Coronary artery (tissue), 2 donors: ENCODE data around the gene KRT86.
"Not testable (repeated sequence)": the region's sequence is repeated elsewhere in the genome, so short reads cannot be mapped to it uniquely, and the experiment has no call there.

Source experiments
- DNase-seq: peaks from one replicate; pipeline ENCODE4 v3.0.0-alpha.2; 2017; ENCODE audit warnings: low spot score
- H3K27ac ChIP-seq, 2 donors: fragments of 200-600 bp; sonication (generic); one replicate each; pipeline ENCODE4 v1.5.1; 2016 to 2019
- H3K4me3 ChIP-seq: fragments of 200-600 bp; sonication (generic); 2 replicates; pipeline ENCODE4 v1.5.1; 2016; ENCODE audit warnings: mild to moderate bottlenecking, moderate library complexity
- TF ChIP-seq, protein P1 (sequence below): fragments of 200-600 bp; sonication (generic); IDR thresholded peaks from one replicate; pipeline ENCODE4 v1.5.1; 2019; ENCODE audit warnings: antibody characterized with exemption

KRT86 gene

DNA sequence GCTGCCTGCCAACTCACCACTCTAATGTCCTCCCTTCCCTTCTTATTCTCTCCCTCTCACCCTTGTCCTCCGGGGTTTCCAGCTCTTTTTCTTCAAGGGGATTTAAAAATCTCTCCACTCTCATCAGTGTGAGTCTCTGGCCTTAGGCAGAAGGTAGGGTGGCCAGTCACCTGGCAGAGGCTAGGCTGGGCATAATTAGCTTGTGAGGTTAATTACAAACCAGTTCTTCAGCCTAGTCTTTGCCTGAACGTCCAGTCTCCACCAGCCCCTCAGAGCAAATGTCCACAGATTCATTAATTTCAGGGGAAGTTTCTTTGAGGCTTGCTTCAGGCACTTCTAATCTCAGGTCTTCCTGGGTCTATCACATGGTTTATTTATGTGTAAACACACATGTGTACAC lies 34.7 kb upstream of the KRT86 start:
- Histone ChIP-seq H3K4me3 (no peak overlapping the region), H3K27ac (no peak overlapping the region)
- DNase-seq = no peak
- TF ChIP-seq, protein P1, sequence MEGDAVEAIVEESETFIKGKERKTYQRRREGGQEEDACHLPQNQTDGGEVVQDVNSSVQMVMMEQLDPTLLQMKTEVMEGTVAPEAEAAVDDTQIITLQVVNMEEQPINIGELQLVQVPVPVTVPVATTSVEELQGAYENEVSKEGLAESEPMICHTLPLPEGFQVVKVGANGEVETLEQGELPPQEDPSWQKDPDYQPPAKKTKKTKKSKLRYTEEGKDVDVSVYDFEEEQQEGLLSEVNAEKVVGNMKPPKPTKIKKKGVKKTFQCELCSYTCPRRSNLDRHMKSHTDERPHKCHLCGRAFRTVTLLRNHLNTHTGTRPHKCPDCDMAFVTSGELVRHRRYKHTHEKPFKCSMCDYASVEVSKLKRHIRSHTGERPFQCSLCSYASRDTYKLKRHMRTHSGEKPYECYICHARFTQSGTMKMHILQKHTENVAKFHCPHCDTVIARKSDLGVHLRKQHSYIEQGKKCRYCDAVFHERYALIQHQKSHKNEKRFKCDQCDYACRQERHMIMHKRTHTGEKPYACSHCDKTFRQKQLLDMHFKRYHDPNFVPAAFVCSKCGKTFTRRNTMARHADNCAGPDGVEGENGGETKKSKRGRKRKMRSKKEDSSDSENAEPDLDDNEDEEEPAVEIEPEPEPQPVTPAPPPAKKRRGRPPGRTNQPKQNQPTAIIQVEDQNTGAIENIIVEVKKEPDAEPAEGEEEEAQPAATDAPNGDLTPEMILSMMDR = no peak

DNA sequence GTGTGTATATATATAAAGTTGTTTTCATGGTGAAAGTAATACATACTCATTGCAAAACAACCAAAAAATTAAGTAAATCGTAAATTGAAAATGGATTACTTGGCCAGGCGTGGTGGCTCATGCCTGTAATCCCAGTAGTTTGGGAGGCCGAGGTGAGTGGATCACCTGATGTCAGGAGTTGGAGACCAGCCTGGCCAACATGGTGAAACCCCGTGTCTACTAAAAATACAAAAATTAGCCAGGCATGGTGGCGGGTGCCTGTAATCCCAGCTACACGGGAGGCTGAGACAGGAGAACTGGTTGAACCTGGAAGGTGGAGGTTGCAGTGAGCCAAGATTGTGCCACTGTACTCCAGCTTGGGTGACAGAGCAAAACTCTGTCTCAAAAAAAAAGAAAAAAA lies 34.2 kb upstream of the KRT86 start:
- H3K4me3 ChIP-seq, DNase-seq, H3K27ac ChIP-seq: not testable (repeated sequence)

DNA sequence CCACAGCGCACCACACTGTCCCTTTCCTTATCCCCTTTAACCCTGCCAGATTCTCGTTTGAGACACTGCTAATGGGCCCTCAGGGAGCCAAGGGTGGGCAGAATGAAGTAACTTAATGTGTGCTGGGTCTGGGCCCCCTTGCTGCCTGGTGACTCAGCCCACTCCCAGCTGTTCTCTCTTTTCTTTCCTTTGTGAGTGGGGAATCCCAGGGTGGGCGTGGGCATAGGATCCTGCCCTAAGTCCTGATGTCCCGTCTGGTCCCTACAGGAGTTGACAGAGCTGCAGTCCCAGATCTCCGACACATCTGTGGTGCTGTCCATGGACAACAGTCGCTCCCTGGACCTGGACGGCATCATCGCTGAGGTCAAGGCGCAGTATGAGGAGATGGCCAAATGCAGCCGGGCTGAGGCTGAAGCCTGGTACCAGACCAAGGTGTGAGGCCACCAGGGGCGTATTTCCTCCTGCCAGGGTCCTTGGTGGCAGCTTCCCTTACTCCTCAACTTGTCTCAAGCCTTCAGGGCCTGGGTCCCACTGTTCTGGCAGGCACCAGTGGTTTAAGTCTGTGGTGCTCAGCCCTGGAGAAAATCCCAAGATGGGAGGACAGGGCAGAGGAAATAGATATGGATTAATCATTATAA lies 33.1 kb upstream of the KRT86 start:
- DNase-seq = no peak
- Histone ChIP-seq H3K4me3 (no peak overlapping the region), H3K27ac (no peak overlapping the region)
- TF ChIP-seq, protein P1 = no peak

DNA sequence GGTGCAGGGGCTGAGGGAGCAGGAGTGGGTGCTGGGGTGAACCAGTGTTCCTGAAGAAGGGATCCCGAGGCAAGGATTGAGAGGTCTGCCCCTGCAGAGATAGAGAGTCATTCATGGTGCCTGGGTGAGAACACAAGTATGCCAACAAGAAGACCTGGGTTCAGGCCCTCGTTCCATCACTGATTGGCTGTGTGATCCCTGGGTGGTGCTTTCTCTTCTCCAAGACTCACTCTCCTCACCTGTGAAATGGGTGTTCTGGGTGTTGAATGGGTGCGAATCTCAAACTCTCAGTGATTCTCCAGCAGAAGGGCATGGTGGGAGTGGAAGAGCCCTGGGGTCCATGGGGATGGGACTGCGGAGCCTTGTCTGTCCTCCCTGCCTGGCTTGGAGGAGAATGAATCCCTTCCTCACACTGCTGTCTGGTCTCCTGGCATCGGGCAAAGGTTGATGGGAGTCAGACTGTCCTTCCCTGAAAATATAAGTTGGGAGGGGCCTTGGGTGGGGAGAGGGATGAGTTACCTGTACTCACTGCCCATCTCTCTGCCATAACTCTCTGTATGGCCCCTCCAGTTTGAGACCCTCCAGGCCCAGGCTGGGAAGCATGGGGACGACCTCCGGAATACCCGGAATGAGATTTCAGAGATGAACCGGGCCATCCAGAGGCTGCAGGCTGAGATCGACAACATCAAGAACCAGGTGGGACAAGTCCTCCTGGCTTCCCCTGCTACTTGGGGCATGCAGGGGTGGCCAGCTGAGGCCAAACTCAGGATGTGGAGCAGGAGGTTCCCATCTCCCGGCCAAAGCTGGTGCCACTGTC lies 31.8 kb upstream of the KRT86 start:
- Histone ChIP-seq H3K27ac (peak overlapping the region in 1 of 2 donors; percentile 84), H3K4me3 (no peak overlapping the region)
- no peak for DNase-seq
- TF ChIP-seq, protein P1 = no peak

DNA sequence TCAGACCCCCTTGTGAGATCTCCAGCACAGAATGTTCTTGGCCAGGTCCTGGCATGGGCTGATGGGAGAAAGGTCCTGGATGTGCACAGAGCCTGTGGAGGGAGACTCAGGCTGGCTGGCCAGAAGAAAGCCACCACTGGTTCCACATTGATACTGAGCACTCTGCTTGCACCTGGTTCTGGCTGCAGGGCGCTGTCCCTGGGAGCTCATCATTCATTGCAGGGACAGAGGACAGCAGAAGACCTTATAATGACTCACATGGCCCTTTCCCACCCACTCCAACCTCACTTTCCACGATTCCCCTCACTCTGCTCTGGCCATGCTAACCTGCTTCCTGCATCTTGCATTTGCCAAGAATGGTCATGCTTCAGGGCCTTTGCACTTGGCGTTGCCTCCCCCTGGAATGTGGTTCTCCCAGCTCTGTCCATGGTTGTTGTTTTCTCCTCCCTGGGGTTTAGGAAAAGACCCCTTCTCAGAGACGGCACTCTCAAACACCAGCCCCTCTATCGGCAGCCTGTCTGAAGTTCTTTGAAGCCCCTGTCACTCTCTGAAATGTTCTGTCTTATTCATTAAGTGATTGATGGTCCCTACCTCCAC lies 31.1 kb upstream of the KRT86 start:
- Histone ChIP-seq H3K4me3 (no peak overlapping the region), H3K27ac (peak overlapping the region; percentile 74 to 84)
- TF ChIP-seq, protein P1 = no peak
- no peak for DNase-seq

DNA sequence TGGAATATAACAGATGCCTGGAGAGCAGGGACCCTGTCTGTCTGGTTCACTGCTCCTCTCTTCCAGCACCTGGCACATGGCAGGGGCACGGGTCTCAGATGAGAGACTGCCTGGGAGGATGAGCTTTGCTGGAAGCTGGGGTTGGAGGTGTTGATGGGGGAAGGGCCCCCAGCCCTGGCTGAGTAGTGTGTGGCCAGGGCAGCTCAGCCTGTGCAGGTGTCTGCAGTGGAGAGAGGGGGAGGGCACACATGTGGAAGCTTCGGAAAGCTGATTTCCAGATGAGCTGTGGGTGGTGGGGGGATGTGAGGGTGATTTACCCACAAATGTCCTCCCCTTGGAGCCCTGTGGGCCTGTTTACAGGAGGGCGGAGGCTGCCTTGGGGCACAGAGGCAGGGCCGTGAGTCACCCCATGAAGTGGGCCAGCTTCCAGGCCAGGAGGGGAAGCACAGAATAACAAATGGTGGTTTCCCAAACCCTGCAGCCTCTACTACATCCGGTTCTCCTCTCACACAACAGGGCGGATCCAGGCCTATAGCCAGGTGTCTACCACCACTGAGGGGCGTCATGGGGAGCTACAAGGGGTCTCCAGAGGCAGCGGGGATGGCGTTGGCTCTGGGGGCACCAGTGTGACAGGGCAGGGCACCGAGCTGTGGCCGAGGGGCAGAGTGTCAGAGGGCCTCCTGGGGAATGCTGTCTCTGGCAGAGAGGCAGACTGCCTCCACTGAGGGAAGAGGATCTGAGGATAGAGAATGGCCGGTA lies 30.4 kb upstream of the KRT86 start:
- Histone ChIP-seq H3K4me3 (peak overlapping the region; percentile 41), H3K27ac (peak overlapping the region; percentile 74 to 84)
- TF ChIP-seq, protein P1 = no peak
- peak; percentile 91 for DNase-seq

DNA sequence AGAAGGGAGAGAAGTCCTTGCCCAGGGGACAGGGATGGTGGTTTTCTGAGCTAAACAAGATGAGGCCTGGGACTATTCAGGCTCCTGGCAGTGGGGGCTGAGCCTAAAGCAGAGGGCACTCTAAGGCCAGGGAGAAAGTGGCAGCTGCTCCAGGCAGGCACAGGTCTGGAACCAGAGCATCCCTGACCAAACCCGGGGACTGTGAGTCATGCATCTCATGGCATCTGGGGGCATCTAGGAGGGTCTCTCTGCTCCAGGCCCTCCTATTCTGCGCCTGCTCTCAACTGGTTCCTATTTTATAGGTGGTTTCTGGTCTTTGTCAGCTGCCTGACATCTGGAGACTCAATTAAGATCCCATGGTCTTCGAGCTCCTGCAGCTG lies 29.8 kb upstream of the KRT86 start:
- no peak for DNase-seq
- TF ChIP-seq, protein P1 = no peak
- Histone ChIP-seq H3K4me3 (peak overlapping the region; percentile 41), H3K27ac (peak overlapping the region; percentile 74 to 84)
